ENCODE results near the gene LOXHD1.

LOXHD1 gene, protein sequence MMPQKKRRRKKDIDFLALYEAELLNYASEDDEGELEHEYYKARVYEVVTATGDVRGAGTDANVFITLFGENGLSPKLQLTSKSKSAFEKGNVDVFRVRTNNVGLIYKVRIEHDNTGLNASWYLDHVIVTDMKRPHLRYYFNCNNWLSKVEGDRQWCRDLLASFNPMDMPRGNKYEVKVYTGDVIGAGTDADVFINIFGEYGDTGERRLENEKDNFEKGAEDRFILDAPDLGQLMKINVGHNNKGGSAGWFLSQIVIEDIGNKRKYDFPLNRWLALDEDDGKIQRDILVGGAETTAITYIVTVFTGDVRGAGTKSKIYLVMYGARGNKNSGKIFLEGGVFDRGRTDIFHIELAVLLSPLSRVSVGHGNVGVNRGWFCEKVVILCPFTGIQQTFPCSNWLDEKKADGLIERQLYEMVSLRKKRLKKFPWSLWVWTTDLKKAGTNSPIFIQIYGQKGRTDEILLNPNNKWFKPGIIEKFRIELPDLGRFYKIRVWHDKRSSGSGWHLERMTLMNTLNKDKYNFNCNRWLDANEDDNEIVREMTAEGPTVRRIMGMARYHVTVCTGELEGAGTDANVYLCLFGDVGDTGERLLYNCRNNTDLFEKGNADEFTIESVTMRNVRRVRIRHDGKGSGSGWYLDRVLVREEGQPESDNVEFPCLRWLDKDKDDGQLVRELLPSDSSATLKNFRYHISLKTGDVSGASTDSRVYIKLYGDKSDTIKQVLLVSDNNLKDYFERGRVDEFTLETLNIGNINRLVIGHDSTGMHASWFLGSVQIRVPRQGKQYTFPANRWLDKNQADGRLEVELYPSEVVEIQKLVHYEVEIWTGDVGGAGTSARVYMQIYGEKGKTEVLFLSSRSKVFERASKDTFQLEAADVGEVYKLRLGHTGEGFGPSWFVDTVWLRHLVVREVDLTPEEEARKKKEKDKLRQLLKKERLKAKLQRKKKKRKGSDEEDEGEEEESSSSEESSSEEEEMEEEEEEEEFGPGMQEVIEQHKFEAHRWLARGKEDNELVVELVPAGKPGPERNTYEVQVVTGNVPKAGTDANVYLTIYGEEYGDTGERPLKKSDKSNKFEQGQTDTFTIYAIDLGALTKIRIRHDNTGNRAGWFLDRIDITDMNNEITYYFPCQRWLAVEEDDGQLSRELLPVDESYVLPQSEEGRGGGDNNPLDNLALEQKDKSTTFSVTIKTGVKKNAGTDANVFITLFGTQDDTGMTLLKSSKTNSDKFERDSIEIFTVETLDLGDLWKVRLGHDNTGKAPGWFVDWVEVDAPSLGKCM (N-terminal part only)

DNA sequence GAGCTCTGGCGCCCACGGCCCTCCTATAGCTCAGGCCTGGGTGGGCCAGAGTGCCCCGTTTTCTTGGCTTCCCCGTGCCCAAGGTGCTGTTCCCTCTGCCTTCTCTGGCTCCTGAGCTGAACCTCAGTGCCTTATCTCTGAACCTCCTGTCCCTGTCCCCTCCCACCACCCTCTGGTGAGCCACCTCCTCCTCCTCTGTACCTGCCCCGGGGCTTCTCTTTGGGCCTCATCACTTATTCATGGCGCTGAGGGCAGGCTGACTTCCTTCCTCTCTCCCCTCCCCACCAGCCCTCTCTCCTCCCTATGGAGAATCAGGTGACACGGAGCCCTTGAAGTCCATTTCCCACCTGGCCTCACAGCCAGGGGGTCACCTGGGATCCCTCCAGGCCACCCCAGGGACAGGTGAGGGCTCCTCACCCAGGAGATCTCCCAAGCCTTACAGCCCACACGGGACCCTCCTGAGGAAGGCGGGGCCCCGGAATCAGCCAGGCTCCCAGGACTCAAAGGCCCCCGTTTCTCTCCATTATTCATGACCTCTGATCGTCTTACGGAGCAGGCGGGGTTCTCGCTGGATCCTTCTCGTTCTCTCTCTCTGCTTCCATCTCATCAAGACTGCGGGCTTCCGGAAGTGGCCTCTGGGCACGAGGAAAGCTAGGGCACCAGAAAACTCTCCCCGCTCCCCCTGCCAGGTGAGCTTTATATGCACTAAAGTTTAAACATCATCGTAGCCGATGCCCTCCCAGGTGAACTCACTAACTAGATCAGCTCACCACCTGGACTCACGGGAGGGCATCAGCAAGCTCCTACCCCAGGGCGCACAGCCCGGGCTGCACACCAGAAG, at the start of gene LOXHD1:
LOXHD1 (minus strand) TSS at position 106 of the 841 bp plus-strand sequence. CDS start 187 bp downstream, outside the sequence.
- DNase-seq (ENCODE audit: low read depth in 3 of 3, low spot score in 1 of 3): no peak

- no peak for DNase-seq (ENCODE audit: low read depth in 3 of 3, low spot score in 1 of 3)
Observed at GRCh38 chr18:46705521-46705920, 48.5 kb upstream of the LOXHD1 start.

DNA sequence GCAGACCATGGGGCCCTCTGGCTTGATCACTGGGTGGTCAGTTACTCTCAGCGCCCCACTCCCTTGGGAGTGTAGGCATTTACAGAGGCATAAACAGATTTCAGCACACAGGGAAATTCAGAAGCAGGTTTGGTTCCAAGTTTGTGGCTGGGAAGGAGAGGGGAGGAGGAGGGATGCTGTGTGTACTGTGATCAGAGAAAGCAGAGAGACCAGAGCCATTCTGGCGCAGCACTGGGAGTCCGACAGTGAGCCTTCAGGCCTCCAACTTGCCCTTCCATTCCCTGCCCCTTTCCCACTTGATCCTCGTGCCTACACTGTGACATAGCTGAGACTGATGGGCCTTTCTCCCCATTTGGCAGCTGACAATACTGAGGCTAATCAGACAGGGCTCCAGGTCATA, 47.8 kb upstream of the LOXHD1 start:
- DNase-seq (ENCODE audit: low read depth in 3 of 3, low spot score in 1 of 3): no peak

- no peak for DNase-seq (ENCODE audit: low read depth in 3 of 3, low spot score in 1 of 3)
Observed at GRCh38 chr18:46704189-46704588, 47.2 kb upstream of the LOXHD1 start.

DNA sequence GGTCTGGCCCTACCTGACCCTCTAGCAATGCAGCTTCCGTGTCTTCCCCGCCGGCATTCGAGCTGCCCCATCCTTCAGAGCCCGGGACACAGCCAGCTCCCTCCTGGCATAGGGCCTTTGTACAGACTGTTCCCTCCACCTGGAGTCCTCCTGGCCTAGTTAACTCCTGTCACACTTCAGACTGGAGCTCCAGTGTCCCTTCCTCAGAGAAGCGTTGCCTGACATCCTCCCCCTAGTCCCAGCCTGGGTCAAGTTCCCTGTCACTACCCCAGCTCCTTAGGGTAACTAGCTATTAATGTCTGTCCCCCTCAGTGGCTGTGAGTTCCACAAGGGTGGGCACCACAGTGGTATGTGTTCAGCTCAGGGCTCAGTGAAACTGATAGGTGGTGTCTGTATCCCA, 45.5 kb upstream of the LOXHD1 start:
- no peak for DNase-seq (ENCODE audit: low read depth in 3 of 3, low spot score in 1 of 3)

GRCh38 chr18:46700066-46700824, 43.2 kb upstream of the LOXHD1 start:
- DNase-seq (ENCODE audit: low read depth in 3 of 3, low spot score in 1 of 3): no peak

DNA sequence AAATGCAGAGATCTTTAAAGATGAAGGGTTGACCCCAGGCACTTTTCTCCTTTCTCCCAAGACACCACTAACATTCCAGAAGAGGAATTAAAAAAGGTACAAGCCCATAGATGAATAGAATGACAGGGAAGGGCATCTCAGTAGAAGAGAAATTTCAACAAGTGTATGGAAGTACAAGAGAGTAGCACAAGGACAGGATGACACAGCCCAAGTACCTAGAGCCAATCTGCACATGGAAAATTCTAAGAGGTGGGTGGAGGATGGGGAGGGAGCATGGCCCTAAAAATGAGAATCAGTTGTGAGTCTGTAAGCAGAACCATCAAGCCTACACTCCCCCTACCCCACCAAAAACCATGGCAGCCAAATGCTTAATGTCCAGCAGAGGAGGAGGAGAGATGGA, 39.7 kb upstream of the LOXHD1 start:
- DNase-seq (ENCODE audit: low read depth in 3 of 3, low spot score in 1 of 3): no peak

DNA sequence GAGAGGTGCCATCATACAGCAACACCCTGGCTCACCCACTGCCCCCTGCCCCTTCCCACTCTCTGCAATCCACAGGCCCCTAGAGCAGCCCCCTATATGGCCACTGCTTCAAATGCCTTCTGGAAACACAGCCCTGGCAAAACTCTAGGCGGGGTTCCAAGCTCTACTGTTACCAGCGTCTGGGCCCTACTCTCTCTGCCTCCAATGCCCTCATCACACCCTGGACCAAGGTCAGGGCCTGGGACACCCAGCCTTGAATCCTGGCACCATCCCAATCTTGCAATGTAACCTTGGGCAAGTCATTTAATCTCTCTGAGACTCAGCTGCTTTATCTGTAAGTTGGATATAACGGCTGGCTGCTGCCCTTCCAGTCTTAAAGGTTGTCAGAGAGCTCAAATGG, 39.2 kb upstream of the LOXHD1 start:
- DNase-seq (ENCODE audit: low read depth in 3 of 3, low spot score in 1 of 3): no peak

DNA sequence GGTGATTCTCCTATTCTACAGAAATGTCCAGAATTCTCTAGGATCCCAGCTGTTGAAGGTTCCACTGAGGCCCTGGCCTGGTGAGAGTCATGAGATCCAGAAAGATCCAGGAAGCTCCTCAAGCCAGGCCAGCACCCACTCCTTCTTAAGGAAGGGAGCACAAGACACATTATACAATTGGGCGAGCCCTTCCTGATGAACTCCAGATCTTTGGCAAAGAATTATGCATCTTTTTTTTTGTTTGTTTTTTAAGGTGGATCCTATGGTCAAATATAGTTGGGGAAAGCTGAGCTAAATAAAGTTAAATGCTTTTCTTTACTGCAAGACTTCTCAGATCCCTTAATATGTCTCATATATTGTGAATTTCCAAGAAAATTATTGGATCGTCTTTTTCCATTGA, 37.0 kb upstream of the LOXHD1 start:
- no peak for DNase-seq (ENCODE audit: low read depth in 3 of 3, low spot score in 1 of 3)

DNA sequence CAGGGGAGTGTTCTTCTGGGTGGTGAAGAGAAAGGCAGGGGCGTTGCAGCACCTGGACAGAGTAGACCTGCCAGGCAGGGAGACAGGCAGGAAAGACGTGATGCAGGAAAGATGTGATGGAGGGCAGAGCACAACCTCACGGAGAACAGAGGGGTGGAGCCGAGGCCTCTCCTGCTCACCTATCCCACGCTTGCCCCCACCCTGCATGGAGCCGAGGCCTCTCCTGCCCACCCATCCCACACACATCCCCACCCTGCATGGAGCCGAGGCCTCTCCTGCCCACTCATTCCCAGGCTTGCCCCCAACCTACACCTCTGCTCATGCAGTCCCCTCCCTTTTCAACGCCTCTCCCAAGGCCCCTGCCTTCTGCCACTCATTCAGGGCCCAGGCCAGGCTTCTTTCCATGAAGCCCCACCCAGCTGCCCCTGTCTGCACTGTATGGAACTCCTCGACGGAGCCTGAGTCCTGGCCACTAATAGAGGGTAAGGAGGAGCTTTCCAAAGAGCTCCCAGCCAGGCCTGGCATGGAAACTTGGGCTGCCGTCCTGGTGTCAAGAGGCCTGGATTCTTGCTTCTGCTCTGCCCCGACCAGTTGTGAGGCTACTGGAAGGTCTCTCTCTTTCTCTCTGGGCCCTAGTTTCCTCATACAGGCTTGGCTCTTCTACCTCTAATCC, 32.0 kb upstream of the LOXHD1 start:
- no peak for DNase-seq (ENCODE audit: low read depth in 3 of 3, low spot score in 1 of 3)

GRCh38 chr18:46686186-46686585, 29.2 kb upstream of the LOXHD1 start:
- no peak for DNase-seq (ENCODE audit: low read depth in 3 of 3, low spot score in 1 of 3)

GRCh38 chr18:46683252-46683651, 26.2 kb upstream of the LOXHD1 start:
- no peak for DNase-seq (ENCODE audit: low read depth in 3 of 3, low spot score in 1 of 3)

GRCh38 chr18:46680784-46681695, 24.0 kb upstream of the LOXHD1 start:
- no peak for DNase-seq (ENCODE audit: low read depth in 3 of 3, low spot score in 1 of 3)

DNA sequence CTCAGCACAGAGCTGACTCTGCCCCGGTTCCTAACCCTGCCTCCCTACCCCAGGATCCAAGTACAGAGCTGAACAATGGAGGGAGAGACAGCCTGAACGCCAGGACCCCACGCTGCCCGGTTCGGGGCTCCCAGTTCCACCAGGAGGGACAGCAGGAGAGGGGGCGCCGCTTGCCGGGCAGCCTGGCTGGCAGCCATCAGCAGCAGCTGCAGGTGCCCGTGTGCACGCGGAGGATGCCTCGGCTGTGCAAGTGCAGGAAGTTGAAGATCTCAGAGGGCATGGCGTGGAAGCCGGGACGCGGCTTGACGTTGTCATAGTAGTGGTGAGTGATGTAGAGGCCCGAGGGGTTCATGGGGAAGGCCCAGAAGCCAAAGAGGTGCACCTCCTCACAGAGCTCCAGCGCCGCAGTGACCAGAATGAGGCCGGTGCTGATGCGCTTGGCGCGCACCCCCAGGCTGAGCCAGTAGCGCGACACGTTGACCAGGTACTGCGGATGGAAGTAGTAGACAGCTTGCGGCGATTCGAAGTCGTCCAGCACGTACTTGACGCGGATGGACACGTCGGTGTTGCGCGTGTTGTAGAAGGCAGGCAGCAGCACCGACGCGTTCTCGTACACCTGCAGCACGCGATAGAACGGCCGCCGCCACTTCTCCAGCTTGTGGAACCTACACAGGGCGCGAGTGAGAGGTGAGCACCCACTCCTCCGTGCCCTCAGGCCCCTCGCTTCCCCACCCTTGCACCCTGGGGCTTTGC, 23.0 kb upstream of the LOXHD1 start:
- no peak for DNase-seq (ENCODE audit: low read depth in 3 of 3, low spot score in 1 of 3)

DNA sequence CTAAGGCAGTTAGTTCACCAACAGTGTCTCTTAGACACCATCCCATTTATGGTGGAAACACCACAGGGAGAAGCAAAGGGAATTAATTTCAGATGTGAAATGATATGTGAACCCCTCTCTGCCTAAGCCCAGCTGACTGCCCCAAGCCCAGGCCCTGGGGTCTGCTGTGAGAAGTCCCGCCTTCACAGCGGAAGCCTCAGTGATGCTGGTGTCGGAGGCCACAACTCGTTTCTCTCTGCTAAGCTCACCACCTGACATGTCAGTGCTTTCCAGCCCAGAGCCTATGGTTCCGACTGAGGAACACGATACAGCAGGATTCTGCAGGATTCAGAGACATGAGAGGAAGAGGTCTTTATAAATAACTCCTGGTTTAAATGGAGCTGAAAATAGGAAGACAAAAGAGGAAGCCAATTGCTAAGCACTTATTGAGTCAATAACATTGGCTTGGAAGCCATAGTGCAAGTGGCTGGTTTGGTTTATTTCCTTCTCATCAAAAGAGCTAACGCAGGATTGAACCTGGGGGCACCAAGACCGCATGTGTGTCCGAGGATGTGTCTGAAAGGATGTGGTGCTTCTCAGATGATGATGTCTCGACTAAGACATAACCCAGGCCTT, 21.9 kb upstream of the LOXHD1 start:
- no peak for DNase-seq (ENCODE audit: low read depth in 3 of 3, low spot score in 1 of 3)

DNA sequence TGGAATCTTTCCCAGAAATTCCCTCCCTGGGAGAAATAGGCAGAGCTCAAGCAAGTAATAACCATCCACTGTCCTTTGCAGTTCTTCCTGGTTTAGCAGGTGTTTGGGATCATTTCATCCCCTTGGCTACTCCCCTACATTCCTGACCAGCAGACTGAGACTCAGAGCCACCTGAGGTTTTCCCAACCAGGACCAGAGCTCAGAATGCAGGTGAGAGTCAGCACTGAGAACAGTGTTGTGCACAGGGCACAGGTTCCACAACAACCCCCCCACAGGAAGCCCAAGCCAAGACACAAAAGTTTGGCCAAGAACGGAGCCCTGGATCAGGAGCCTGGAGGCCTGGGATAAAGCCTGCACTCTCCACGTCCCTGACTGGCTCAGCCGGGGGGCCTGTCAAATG, 21.0 kb upstream of the LOXHD1 start:
- DNase-seq (ENCODE audit: low read depth in 3 of 3, low spot score in 1 of 3): no peak

DNA sequence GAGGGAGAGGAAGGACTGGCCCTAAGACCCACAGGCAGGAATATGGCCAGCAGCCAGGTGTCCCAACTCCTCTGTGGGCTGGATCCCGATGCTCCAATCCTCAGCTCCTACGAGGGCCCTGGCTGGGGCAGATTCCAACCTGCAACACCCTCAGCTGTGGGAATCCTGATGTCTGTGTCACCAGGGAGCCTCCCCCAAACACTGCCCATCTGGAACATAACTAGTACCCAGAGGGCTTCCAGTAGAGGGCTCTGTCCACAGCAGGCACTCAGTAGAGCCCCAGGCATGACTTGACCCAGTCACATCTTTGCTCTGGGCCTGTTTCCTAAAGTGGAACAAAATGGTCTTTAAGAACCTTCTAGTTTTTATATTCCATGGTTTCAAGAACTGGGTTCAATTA, 20.6 kb upstream of the LOXHD1 start:
- no peak for DNase-seq (ENCODE audit: low read depth in 3 of 3, low spot score in 1 of 3)
